Astrocyte (in vitro differentiated cells and primary cell): ENCODE results near the gene MDM1. TPM values are rescaled to one million over a fixed set of nuclear protein-coding genes. Genes with fewer than 3 reads are reported as not detected.

Experiments used
- DNase-seq: peaks from one replicate; pipeline ENCODE4 v3.0.0-alpha.2; 2010; ENCODE audit warnings: low read depth
- FAIRE-seq: peaks from 2 replicates; lab custom pipeline; 2011; peaks lifted over from hg19 to GRCh38; lab: Jason Lieb, UNC
- H2AFZ ChIP-seq: 2 replicates; pipeline ENCODE4 v1.6.0; 2012; ENCODE audit warnings: low read depth, low read length, inconsistent platforms
- H3K27ac ChIP-seq: 2 replicates; pipeline ENCODE4 v1.5.1; 2011; ENCODE audit warnings: low read depth, low read length, inconsistent platforms
- H3K27me3 ChIP-seq: 2 replicates; pipeline ENCODE4 v1.6.0; 2011; ENCODE audit warnings: low read length, inconsistent platforms; ENCODE audit not compliant: insufficient read depth
- H3K36me3 ChIP-seq: 2 replicates; pipeline ENCODE4 v1.5.1; 2011; ENCODE audit warnings: low read length, inconsistent platforms; ENCODE audit not compliant: insufficient read depth
- H3K4me1 ChIP-seq: 2 replicates; pipeline ENCODE4 v1.5.1; 2011; ENCODE audit warnings: low read length, inconsistent platforms; ENCODE audit not compliant: insufficient read depth
- H3K4me2 ChIP-seq: 2 replicates; pipeline ENCODE4 v1.6.0; 2012; ENCODE audit warnings: low read length, inconsistent platforms
- H3K4me3 ChIP-seq: 2 replicates; pipeline ENCODE4 v1.5.1; 2011; ENCODE audit warnings: low read depth, mild to moderate bottlenecking, low read length, inconsistent platforms; ENCODE audit not compliant: insufficient read depth
- H3K79me2 ChIP-seq: 2 replicates; pipeline ENCODE4 v1.6.0; 2012; ENCODE audit warnings: mild to moderate bottlenecking, low read length, inconsistent platforms; ENCODE audit not compliant: insufficient read depth
- H3K9ac ChIP-seq: 2 replicates; pipeline ENCODE4 v1.6.0; 2012; ENCODE audit warnings: mild to moderate bottlenecking, low read length, inconsistent platforms
- H3K9me3 ChIP-seq: 2 replicates; pipeline ENCODE4 v1.5.1; 2012; ENCODE audit warnings: low read depth, mild to moderate bottlenecking, low read length, inconsistent platforms; ENCODE audit not compliant: insufficient read depth
- H4K20me1 ChIP-seq: 2 replicates; pipeline ENCODE4 v1.6.0; 2012; ENCODE audit warnings: low read length, inconsistent platforms; ENCODE audit not compliant: insufficient read depth
- H3K27ac Mint-ChIP-seq: one replicate; pipeline ENCODE4 v1.8.0; 2021; ENCODE audit warnings: mild to moderate bottlenecking, mixed read lengths; ENCODE audit not compliant: unreplicated experiment
- H3K27me3 Mint-ChIP-seq: one replicate; pipeline ENCODE4 v1.8.0; 2021; ENCODE audit warnings: low read depth, mixed read lengths; ENCODE audit not compliant: unreplicated experiment
- H3K36me3 Mint-ChIP-seq: one replicate; pipeline ENCODE4 v1.8.0; 2021; ENCODE audit warnings: low read depth, mixed read lengths; ENCODE audit not compliant: unreplicated experiment
- H3K4me1 Mint-ChIP-seq: one replicate; pipeline ENCODE4 v1.8.0; 2021; ENCODE audit warnings: low read depth, mixed read lengths; ENCODE audit not compliant: unreplicated experiment
- H3K4me3 Mint-ChIP-seq: one replicate; pipeline ENCODE4 v1.8.0; 2021; ENCODE audit warnings: mild to moderate bottlenecking, moderate library complexity, mixed read lengths; ENCODE audit not compliant: unreplicated experiment
- H3K9me3 Mint-ChIP-seq: one replicate; pipeline ENCODE4 v1.8.0; 2021; ENCODE audit warnings: mild to moderate bottlenecking, mixed read lengths; ENCODE audit not compliant: unreplicated experiment
- EZH2 ChIP-seq: IDR thresholded peaks from 2 replicates; pipeline ENCODE4 v1.6.1; 2012; ENCODE audit warnings: mild to moderate bottlenecking, low read length, inconsistent platforms; ENCODE audit not compliant: insufficient read depth
- total RNA-seq: library from RNA; stranded (reverse); gene quantifications from 2 replicates; pipeline ENCODE4 v1.2.1, GENCODE V29; 2021
- TF ChIP-seq, protein P1 (sequence below): IDR thresholded peaks from 2 replicates; pipeline ENCODE4 v1.5.1; 2011; ENCODE audit warnings: low read depth, mild to moderate bottlenecking, inconsistent platforms, low read length, moderate library complexity; ENCODE audit not compliant: insufficient read depth

The MDM1 gene
- total RNA-seq, 1 donor from 2014 or later, result 10.8 TPM

DNA sequence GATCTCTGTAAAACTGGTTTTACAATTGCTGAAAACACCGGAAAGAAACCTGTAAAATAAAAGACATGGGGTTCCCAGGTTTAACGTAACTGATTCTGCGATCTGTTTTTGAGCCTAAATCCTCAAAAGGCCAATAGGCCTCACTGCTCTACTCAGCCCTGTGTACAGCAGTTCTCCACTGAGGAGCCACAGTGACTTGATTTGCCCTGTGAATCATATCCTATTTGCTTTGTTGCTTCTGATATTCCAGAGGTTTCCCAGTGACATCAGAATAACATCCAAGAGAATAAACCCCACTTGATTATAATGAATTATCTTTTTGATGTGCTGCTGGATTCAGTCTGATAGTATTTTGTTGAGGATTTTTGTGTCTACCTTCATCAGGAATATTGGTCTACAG, 27.5 kb downstream of the MDM1 start:
- Histone ChIP-seq H3K4me3 (no peak overlapping the region), H3K4me2 (no peak overlapping the region), H3K4me1 (no peaks in the 10 kb centered on the region), H3K79me2 (no peaks in the 10 kb centered on the region), H3K9ac (no peak overlapping the region), H2AFZ (no peak overlapping the region), H4K20me1 (no peaks in the 10 kb centered on the region), H3K9me3 (no peaks in the 10 kb centered on the region), H3K27ac (no peak overlapping the region), H3K36me3 (peaks cover 3% of the 10 kb centered on the region), H3K27me3 (no peaks in the 10 kb centered on the region)
- H3K27ac Mint-ChIP-seq, result no peak overlapping the region
- no peak overlapping the region for H3K4me3 Mint-ChIP-seq
- peaks cover 13% of the 10 kb centered on the region for H3K36me3 Mint-ChIP-seq
- no peaks in the 10 kb centered on the region for H3K9me3 Mint-ChIP-seq
- FAIRE-seq (no peak), DNase-seq (no peak)
- no peaks in the 10 kb centered on the region for H3K27me3 Mint-ChIP-seq
- TF ChIP-seq EZH2, result no peak
- TF ChIP-seq, protein P1, sequence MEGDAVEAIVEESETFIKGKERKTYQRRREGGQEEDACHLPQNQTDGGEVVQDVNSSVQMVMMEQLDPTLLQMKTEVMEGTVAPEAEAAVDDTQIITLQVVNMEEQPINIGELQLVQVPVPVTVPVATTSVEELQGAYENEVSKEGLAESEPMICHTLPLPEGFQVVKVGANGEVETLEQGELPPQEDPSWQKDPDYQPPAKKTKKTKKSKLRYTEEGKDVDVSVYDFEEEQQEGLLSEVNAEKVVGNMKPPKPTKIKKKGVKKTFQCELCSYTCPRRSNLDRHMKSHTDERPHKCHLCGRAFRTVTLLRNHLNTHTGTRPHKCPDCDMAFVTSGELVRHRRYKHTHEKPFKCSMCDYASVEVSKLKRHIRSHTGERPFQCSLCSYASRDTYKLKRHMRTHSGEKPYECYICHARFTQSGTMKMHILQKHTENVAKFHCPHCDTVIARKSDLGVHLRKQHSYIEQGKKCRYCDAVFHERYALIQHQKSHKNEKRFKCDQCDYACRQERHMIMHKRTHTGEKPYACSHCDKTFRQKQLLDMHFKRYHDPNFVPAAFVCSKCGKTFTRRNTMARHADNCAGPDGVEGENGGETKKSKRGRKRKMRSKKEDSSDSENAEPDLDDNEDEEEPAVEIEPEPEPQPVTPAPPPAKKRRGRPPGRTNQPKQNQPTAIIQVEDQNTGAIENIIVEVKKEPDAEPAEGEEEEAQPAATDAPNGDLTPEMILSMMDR, result no peak
- peaks cover 6% of the 10 kb centered on the region for H3K4me1 Mint-ChIP-seq

DNA sequence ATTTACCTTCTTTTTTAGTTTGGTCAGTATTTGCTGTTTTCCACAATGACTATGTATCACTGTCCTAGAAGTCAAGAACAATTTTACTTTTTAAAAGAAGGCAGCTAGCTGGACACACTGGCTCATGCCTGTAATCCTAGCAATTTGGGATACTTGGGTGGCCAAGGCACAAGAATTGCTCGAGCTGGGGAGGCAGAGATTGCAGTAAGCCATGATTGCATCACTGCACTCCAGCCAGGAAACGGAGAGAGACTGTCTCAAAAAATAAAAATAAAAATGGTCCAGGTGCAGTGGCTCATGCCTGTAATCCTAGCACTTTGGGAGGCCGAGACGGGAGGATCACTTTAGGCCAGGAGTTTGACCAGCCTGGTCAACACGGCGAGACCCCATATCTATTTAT, 28.3 kb downstream of the MDM1 start:
- TF ChIP-seq, protein P1, result no peak
- TF ChIP-seq EZH2, result no peak
- Histone ChIP-seq H3K27ac (no peak overlapping the region), H3K4me3 (no peak overlapping the region), H4K20me1 (no peaks in the 10 kb centered on the region), H3K9ac (no peak overlapping the region), H2AFZ (no peak overlapping the region), H3K4me1 (no peaks in the 10 kb centered on the region), H3K9me3 (no peaks in the 10 kb centered on the region), H3K79me2 (no peaks in the 10 kb centered on the region), H3K36me3 (peaks cover 3% of the 10 kb centered on the region), H3K27me3 (no peaks in the 10 kb centered on the region), H3K4me2 (no peak overlapping the region)
- Mint-ChIP-seq H3K36me3 (peaks cover 19% of the 10 kb centered on the region), H3K4me1 (peaks cover 6% of the 10 kb centered on the region), H3K4me3 (no peak overlapping the region), H3K9me3 (peaks cover 4% of the 10 kb centered on the region), H3K27ac (no peak overlapping the region), H3K27me3 (no peaks in the 10 kb centered on the region)
- DNase-seq (no peak), FAIRE-seq (no peak)

DNA sequence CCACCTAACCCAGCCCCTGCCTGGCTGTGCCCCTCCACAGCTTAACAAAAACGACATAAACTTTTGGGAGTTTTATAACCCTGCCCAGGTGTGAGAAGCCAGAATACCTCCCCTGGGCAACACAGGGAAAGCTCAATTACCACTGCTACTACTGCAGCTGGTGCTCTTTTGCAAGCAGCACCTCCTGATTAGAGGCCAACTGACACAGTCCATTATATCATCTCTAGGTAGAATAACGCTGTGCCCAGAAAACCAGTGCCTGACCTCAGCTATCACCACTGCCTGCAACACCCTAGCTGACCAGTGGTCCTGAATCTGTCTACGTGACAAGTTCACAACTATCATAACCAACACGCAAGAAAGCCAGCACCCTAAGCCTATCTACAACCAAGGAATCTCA, 34.2 kb downstream of the MDM1 start:
- Histone ChIP-seq H3K4me2 (no peak overlapping the region), H3K79me2 (no peaks in the 10 kb centered on the region), H3K27ac (no peak overlapping the region), H3K4me3 (no peak overlapping the region), H4K20me1 (no peaks in the 10 kb centered on the region), H3K9me3 (no peaks in the 10 kb centered on the region), H3K27me3 (no peaks in the 10 kb centered on the region), H3K4me1 (no peaks in the 10 kb centered on the region), H3K36me3 (peaks cover 3% of the 10 kb centered on the region), H2AFZ (no peak overlapping the region), H3K9ac (no peak overlapping the region)
- Mint-ChIP-seq H3K27me3 (no peaks in the 10 kb centered on the region), H3K36me3 (peaks cover 18% of the 10 kb centered on the region), H3K9me3 (peaks cover 4% of the 10 kb centered on the region), H3K27ac (no peak overlapping the region), H3K4me1 (no peaks in the 10 kb centered on the region), H3K4me3 (no peak overlapping the region)
- FAIRE-seq (no peak), DNase-seq (no peak)
- TF ChIP-seq, protein P1, result no peak
- no peak for TF ChIP-seq EZH2
